HG03520 (cell line): ENCODE results near the gene MSI1.

Experiments used
- ATAC-seq: cut with Tn5 transposase; IDR thresholded peaks from one replicate; pipeline ENCODE4 v1.9.1; 2021; ENCODE audit warnings: mild to moderate bottlenecking, moderate library complexity; ENCODE audit not compliant: unreplicated experiment

MSI1 gene

DNA sequence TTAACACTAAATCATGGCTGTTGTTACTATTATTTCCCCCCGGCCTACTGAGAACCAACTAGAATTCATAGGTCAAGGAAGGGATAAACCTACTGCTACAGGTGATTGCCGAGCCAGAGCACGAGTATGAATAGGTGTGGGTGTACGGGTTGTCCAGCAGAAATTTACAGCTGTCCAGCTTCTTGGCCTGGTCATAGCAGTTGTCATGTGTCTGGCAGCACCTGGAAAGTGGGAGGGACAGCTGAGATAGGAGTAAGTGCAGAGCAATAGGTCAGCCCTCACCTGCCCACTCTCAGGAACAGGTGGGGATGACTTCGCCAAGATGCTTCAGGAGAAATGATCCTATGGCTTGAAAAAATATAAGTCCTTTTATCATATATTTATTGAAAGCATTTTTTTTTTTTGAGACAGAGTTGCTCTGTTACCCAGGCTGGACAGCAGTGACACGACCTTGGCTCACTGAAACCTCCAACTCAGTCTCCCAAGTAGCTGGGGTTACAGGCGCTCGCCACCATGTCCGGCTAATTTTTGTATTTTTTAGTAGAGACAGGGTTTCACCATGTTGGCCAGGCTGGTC lies 44.0 kb downstream of the MSI1 start:
- ATAC-seq: no peak

DNA sequence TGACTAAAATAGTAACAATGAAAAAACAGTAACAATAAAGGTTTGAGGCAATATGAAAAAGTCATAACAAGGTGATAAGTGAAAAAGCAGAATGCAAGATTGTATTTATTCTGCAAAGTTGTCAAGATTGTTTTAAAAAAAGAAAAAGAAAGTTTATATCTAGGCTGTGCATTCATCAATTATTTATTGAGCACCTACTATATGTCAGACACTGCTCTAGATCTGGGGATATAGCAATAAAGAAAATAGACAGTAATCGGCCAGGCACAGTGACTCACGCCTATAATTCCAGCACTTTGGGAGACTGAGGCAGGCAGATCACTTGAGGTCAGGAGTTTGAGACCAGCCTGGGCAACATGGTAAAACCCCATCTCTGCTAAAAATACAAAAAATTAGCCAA lies 45.2 kb downstream of the MSI1 start:
- ATAC-seq: no peak

DNA sequence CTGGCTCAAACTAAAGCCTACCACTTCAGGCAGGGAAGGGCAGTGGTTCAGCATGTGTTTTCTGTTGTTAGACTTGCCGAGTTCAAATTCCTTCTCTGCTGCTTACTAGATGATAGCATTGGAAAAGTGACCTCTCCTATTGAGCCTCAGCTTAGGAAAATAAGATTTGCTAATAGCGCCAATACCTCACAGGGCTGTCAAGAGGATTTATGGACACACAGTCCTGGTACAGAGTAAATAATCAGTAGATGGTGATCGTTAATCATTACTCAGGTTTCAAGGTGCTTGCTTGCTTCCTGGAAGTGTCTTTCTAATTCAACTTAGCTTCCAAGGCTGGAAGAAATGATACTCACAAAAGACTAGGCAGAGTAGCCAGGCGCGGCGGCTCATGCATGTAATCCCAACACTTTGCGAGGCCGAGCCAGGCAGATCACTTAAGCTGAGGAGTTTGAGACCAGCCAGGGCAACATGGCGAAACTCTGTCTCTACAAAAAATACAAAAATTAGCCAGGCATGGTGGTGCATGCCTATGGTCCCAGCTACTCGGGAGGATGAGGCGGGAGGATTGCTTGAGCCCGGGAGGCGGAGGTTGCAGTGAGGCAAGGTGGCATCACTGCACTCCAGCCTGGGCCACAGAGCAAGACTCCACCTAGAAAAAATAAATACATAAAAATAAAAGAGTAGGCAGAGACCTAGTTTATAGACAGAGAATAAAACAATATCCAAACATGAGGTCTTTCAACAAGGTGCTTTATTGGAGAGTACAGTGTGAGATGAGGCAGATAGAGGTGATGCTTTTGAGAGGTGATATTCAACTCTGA lies 47.4 kb downstream of the MSI1 start:
- ATAC-seq: no peak

DNA sequence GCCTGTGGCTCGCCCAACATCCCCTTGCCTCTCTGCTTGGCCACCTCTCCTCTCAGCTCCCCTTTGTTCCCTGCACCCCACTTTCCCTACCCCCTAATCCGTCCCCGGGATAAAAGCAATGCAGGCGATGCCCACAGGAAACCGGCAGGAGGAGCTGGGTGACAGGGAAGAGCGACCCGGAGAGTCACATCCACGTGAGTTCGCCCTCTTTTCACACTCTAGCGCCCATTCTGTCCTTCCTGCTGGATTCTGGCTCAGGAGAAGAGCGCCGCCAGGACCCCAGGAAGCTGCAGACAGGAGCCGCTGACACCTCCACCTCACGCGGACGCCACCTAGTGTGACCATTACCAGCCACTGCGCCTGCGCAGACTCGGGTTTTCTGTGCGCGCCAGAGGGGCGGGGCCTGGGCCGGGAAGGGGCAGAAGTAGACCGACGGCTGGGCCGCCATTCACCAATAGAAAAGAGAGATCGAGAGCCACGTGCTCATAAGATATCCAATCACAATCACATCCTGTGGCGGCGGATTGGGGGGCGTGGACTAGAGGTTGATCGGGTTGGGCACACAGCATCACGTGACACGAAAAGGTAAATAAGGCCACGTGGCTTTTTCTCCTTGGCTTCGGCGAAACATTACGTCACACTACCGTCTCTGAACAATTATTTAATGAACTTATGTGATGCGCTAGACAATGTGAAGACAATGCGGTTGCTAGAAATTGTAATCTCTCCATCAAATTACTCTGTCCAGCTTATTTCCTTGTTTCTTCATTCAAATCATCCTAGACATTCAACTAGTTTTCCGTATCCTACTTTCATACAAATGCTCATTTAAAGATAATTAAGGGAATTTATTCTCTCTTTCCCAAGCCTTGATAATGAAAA lies 51.5 kb downstream of the MSI1 start:
- peak; percentile 98 for ATAC-seq

DNA sequence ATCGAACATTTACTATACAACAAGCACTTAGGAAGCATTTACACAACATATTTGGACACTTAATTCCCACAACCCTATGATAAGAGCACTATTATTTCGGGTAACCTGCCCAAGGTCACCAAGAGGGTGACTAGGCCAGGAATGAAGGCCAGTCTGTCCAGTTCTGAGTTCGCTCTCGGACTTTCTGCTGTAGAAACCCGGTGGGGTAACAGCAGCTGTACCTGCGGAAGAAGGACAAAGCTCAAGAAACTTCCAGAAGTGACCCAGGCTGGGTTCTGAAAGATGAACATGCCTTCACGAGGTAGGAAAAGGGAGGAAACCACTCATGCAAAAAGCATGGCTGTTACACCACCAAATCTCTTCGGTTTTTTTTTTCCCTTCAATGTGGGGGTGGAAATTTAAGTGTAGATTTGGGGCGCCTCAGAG lies 52.2 kb downstream of the MSI1 start:
- ATAC-seq: no peak

DNA sequence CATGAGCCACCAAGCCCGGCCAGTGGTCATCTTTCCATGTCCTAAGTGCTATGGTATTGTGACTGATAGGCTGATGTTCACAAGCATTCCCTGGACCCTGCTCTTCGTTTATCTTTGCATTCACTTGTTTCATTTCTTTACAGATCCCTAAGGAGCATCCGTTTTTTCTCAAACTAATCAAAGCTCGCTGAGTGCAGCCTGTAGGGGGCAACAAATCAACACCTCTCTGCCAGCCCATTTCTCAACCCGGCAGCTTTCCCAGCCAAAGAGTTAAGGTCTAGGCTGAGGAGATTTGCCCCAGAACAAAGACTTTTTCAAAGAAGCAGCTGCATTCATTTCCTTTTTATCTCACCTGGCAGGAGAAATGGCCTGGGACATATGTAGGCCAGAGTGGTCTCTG lies 54.7 kb downstream of the MSI1 start:
- no peak for ATAC-seq

DNA sequence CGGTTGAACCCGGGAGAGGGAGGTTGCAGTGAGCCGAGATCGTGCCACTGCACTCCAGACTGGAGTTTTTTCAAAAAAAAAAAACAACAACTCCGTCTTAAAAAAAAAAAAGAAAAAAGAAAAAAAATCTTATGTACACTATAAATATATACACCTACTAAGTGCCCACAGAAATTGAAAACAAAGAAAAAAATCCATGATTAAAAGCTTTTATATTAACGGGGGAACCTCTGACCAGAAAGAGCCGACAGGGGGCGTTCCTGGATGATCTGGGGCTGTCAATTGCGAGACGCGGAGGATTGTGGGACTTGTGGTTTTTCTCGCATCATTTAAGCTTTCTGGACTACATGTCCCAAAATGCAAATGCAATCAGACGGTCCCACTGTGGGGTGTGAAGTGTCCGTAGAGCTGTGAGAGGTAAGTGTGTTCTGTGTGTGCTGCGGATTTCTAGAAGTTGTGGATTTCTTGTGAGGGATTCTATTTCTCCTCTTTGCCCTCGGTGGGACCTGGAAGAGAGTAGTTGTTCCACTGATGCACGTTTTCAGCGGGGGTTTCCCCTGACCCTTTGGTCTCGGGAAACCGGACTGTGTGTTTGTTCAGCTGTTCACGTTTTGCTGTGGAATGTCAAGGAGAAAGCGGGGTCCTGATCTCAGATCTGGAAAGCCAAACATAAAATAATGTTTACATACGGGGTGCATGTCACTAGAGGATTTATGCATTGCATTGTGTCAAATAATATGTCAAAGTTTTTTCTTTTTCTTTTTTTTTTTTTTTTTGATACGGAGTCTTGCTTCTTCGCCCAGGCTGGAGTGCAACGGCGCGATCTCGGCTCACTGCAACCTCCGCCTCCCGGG lies 66.8 kb downstream of the MSI1 start, which contains the start of gene SIRT4:
Gene SIRT4, plus strand, starts transcription at position 360 of the 854 bp plus-strand sequence. CDS start 1,241 bp downstream, outside the sequence.
- ATAC-seq: peak; percentile 89

DNA sequence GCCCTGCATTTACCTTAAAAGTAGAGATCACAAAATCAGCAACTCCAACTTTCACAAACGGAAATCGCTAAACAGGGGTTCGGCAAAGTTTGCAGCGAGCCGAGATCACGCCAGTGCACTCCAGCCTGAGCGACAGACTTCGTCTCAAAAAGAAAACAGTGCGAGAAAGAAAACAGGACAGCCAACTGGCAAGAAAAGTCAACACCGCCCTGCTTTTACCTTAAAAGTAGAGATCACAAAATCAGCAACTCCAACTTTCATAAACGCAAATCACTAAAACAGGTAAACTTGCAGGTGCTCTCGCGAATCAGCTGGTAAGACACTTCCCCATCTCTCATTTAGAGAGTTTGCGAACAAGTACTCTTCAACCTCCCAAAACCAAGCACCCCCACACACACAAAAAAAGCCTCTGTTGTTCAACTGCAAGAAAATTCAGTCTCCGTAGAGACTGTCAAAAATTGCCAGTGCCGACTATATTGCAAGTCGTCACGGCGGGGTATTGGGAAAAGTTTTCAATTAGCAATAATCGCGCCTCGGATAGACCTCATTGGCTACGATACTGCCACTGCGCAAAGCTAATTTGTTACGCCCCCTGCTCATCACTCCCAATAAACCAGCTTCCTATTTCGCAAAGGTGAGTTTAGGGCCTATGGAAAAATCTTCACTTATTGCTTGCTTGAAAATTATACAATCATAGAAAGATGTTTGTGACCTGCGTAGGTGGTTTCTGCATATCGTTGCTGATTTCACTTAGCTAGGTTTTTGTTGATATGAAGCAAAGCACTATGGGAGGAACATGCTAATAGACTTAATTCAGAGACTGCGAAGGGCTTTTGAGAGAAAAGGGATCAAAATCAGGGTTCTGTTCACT lies 76.1 kb downstream of the MSI1 start, which contains the start of gene RNU4-1:
Gene RNU4-1, minus strand, starts transcription at position 577 of the 871 bp plus-strand sequence.
- ATAC-seq: peak; percentile 28

DNA sequence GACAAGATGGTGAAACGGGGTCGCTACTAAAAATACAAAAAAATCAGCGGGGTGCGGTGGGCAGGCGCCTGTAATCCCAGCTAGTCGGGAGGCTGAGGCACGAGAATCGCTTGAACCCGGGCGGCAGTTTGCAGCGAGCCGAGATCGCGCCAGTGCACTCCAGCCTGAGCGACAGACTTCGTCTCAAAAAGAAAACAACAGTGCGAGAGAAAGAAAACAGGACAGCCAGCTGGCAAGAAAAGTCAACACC lies 76.6 kb downstream of the MSI1 start:
- peak; percentile 13 for ATAC-seq
